ENCODE measurements around the gene S1PR5.

The S1PR5 gene

DNA sequence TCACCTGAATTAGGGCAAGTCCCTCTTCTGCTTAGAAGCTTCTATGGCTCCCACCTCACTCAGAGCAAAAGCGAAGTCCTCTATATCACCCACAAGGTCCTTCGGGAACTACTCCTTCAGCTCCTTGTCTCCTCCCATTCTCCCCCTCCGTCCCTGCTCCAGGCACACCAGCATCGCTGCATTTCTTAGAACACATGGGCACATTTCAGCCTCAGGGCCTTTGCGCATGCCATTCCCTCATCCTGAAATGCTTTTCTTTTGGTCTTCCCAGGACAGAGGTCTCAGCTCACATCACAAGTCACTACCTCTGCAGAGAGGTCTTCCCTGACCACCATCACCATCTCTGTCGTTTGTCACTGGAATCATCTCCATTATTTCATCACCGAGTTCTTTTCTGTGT lies 4.0 kb downstream of the S1PR5 start:
- DNase-seq = no peak

DNA sequence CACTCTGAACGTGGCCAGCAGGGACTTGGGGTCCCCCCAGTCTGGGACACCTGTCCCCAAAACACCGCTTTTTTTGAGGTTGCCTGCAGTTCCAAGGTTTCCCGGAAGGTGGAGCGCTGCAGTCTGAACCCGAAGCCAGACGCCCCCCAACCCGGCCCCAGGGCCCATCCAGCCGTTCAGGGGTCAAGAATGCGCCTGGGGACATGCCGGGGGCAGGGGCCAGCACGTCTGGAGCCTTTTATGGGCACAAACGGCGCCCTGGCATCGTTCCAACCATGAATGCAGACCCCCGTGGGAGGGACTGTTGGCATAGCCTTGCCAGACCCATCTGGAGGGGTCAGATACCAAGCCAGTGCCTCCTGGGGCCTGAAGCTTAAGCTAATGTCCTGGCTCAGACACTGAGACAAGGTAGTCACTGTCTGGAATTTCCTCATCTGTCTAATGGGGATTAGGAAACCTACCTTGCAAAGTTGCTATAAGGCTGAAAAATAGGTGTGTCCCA lies 6.9 kb downstream of the S1PR5 start:
- DNase-seq = no peak

DNA sequence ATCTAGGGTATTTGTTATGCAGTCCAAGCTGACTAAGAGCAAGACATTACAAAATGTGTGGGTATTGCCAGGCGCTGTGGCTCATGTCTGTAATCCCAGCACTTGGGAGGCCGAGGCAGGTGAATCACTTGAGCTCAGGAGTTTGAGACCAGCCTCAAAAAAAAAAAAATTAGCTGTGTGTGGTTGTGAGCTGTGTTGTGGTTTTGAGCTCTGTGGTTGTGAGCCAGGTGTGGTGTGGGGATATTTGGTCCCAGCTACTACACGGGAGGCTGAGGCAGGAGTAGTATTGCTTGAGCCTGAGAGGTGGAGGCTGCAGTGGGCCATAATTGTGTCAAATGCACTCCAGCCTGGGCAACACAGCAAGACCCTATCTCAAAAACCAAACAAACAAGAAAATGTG lies 8.5 kb downstream of the S1PR5 start:
- DNase-seq = no peak

DNA sequence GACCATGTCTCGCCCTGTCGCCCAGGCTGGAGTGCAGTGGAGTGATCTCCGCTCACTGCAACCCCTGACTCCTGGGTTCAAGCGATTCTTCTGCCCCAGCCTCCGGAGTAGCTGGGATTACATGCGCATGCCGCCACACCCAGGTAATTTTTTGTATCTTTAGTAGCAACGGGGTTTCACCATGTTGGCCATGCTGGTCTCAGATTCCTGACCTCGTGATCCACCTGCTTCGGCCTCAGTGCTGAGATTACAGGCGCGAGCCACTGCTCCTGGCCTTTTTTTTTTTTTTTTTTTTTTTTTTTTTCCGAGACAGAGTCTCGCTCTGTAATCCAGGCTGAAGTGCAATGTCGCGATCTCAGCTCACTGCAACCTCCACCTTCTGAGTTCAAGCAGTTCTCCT lies 9.2 kb downstream of the S1PR5 start:
- no peak for DNase-seq

DNA sequence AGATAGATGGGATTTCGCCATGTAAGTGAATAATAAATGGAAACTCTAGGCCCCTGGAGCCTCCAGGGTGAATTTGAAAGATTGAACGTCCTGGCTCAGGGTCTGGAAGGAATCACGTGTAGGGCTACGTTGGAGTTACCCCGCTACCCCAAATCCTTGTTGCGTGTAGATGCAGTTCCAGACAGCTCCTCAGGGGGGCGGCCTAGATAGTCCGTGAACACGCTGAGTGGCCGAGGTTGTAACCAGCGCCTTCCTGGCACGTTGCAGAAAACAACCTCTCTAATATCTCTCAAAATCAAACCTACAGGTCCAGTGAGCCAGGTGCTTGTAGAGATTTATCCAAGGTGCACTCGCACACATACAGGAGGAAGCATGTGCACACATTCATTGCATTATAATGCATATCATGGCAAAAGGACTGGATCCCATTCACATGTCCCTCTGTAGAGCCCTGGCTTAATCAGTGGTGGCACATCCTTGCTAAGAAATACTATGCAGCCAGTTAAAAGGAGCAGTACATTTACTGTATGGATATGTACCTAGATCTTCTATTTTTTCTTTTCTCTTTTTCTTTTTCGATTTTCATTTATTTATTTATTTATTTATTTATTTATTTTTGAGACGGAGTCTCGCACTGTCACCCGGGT lies 11.5 kb downstream of the S1PR5 start:
- DNase-seq = peak; percentile 51

DNA sequence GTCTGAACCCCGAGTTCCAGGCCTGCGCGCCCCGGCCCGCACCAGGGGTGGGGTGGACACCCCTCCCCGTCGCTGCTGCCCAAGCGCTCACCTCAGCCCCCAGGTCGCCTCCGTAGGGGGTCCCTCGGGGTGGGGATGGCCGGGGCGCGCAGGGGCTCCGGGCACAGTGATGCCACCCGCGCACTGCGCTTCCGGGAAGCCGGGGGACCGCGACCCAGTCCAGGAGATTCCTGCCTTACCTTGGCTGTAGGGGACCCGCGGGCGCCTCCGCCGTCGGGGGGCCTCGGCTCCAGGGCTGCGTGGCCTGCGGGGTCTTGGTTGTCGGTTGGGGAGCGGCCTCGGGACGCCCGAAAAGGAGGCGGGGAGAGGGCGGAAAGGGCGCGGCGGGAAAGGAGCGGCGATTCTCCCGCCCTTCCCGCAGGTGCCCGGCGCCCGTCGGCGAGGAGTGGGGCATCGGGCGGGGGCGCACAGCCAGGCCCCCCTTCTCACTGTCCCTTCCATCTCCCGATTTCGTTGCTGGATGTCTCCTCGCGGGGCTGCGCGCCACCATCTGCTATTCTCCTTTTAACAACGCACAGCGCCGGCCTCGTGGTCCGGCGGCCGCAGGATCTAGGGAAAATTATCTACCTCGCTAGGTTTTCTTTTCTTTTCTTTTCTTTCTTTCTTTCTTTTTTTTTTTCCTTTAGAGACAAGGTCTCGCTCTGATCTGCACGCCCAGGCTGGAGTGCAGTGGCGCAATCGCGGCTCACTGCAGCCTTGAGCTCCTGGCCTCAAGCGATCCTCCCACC lies 14.1 kb downstream of the S1PR5 start, which contains the start of gene KEAP1:
Gene KEAP1 (minus strand): TSS at position 355 of the 788 bp plus-strand sequence. CDS start 3,323 bp downstream, outside the sequence.
- peak; percentile 49 for DNase-seq

DNA sequence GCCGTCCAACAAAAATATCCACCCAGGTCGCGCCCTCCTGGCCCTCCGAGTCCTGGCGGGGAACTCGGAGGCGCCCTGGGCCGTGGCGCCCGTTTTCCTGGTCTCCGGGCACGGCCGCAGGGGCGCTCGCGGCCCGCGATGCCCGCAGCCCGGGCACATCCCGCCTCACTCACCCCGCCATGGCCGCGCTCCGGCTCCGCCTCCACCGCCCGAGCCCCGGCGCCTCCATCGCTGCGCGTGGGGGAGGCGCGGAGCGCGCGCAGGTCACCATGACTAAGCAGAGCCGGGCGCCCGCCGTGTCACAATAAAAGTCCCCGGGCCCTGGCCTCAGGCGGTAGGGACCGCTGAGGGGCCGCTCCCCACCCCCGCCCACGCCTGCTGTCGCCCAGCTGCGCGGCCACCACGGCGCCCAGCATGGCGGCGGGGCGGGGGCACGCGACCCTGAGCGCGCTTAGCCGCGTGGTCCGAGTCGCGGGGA lies 14.7 kb downstream of the S1PR5 start:
- peak; percentile 90 for DNase-seq

DNA sequence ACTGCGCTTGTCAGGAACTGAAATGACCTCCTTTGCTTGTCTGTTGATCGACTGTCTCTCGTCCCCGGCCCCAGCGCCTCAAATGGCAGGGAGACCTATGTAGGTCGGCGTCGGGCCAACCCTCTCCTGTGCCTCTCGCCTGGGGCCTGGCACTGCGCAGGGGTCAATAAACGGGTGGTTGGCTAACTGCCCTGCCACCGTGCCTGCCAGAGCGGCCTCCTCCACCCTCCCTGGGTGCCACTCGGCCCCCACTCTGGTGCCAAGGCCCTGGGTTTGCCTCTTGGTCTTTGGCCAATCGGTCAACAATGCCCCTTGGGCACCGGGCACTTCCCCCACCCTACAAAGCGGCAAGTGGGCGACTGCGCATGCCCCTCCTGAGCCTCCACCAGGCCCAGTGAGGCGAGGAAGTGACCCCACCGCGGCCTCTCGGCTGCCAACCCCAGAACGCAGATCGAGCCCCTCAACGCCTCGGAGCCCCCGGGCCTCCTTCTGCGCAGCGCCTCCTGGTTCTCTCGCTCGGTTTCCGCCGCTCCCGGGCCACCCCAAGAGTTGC lies 15.2 kb downstream of the S1PR5 start:
- no peak for DNase-seq

DNA sequence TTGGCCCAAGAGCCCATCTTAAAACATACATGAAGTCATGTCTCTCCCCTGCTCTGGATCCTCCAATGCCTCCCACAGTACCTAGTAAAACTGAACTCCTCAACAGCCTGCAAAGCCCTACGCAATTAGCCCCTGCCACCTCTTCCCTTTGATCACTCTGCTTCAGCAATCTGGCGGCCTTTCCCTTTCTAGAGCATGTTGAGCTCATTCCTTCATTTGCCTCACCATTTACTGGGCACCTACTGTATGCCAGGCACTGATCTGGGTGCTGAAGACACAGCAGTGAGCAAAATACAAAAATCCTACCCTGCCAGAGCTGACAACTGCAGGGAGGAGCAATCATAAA lies 17.0 kb downstream of the S1PR5 start:
- DNase-seq = no peak

DNA sequence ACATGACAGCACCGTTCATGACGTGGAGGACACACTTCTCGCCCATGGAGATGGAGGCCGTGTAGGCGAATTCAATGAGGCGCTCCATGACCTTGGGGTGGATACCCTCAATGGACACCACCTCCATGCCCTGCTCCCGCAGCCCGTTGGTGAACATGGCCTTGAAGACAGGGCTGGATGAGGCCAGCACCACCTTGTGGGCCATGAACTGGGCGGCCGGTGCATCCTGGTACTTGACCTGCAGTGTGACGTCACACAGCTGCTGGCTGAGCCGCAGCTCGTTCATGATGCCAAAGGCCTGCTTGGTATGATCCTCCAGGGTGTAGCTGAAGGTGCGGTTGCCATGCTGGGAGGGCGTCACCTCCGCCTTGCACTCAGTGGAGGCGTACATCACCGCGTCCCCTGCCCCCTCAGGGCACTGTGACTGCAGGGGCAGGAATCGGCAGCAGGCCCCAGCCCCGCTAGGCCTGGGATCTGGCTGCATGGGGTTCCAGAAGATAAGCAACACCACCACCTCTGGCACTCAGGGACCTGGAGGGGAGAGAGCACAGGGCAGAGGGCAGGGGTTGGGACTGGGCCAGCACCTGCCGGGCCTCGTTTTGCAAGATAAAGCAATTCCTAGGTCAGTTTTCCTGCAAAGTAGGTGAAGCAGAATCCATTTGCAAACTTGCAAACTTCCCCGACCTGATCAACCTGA lies 17.5 kb downstream of the S1PR5 start:
- DNase-seq = no peak

DNA sequence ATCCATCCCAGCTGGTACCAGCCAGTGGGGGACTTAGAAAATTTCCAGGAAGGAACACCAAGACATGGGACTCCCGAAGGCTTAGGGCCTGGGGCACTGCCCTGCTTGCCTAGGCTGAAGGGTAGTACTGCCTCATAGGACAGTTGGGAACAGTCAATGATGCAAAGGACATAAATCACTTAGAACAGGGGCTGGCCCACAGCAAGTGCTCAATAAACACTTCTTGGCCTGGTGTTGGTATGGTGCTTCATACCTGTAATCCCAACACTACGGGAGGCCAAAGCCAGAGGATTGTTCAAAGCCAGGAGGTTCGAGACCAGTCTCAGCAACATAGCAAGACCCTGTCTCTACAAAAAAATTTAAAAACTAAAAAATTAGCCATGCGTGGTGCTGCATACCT lies 19.9 kb downstream of the S1PR5 start:
- DNase-seq = no peak

DNA sequence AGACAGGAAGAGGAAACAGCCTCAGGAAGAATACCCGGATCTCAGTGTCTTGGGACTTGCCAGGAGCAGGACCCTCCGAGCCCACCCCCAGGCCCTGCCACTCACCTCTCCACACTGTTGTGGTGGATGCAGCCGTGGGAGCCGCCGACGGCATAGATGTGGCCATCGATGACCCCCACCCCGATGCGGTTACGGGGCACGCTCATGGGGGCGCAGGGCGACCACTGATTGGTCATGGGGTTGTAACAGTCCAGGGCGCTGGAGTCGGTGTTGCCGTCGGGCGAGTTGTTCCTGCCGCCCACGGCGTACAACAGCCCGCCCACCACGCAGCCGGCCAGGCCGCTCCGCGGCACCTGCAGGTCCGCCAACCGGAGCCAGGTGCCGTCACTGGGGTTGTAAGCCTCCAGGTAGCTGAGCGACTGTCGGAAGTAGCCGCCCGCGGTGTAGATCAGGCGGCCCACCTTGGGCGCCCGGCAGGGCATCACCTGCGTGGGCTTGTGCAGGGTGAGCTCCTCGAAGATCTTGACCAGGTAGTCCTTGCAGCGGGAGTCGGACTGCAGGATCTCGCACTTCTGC lies 25.7 kb downstream of the S1PR5 start:
- no peak for DNase-seq

DNA sequence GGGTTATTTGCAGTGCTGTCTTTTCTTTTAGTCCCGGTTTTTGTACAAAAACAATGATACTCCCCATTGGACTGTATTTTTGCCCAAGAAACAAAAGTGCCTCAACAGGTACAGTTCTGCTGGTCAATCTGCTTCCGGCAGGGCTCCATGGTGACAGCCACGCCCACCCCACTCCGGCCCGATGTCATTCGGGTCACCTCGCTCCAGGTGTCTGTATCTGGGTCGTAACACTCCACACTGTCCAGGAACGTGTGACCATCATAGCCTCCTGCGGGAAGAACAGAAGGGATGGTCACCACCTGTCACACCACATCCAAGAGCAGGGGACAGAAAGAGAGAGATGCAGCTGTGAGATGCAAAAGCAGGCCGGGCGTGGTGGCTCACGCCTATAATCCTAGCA lies 30.7 kb downstream of the S1PR5 start:
- no peak for DNase-seq

DNA sequence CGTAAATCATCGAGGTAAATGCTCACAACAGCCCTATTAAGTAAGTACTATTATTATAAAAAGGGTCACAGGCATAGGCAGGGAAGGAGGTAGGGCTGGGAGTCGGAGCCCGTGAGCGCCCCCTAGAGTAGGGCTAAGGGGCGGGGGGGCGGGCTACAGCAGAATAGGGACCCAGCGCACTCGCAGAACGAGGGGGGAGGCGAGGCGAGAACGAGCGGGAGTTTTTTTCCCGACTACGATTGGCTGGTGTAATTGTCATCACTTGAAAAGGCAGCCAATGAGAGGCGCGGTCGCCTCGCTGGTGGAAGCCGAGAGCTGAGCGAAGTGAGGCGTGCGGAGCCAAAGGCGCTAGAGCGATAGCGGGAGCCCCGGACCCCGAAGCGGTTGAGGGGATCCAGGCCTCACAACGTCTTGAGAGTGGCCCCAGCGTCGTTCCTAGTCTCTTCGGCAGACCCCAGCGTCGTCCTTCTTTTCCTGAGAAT lies 38.3 kb downstream of the S1PR5 start:
- DNase-seq = no peak

DNA sequence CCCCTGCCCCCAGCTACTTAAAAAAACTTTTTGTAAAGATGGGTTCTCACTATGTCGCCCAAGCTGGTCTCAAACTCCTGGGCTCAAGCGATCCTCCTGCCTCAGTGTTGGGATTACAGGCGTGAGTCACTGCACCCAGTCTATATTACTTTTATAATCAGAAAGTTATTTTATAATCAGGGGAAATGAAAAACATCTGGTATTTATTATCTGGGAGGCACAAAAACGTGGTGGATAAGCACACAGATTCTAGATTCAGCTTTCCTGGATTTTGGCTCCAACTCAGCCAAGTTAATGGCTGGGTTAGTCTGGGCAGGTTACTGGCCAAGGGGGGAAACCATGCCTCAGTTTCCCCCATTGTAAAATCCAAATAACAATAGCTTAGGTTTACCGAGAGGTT lies 38.8 kb downstream of the S1PR5 start:
- no peak for DNase-seq

DNA sequence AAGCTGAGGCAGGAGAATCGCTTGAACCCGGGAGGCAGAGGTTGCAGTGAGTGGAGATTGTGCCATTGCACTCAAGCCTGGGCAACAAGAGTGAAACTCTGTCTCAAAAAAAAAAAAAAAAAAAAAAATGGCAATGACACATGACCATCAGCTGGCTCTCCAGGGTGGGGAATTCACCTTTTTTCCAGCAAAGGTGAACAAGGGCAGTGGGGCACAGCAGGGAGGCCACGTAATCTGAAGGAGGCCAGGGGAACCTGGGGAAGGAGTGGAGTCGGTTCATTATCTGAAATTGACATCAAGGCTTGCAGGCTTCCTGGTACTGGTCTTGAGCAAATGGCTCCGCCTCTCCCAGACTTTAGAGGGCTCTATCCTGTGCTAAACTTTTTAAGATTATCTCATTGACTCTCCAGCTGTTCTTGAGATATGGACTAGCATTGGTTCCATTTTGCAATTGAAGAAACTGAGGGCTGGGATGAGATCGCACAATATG lies 42.2 kb downstream of the S1PR5 start:
- DNase-seq = no peak

DNA sequence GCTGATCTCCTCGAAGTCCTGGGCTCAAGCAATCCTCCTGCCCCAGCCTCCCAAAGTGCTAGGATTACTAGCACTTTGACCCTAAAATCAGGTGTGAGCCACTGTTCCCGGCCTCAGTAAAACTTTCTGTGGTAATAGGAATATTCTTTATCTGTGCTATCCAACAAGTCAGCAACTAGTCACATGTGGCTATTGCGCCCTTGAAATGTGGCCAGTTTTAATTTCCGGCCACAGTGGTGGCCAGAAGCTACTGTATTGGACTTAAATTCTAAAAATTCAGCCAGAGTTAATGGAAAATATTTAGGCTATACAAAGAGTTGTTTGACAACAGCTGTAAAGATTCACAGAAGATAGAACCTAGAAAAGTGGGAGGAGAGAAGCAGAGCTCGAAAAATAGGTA lies 44.1 kb downstream of the S1PR5 start:
- no peak for DNase-seq

DNA sequence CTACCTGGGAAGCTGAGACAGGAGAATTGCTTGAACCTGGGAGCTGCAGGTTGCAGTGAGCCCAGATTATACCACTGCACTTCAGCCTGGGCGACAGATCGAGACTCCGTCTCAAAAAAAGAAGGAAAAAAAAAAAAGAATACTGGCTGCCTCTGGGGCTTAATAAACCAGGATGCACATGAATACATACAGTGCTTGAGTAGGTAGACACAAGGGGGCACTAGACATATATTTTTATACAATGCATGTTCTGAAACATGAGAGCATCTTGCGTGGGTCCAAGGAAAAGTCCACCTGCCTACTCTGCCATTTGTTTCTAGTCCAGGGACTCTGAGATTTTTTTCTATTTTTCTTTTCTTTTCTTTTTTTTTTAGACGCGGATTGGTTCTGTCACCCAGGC lies 45.3 kb downstream of the S1PR5 start:
- DNase-seq = peak; percentile 38

DNA sequence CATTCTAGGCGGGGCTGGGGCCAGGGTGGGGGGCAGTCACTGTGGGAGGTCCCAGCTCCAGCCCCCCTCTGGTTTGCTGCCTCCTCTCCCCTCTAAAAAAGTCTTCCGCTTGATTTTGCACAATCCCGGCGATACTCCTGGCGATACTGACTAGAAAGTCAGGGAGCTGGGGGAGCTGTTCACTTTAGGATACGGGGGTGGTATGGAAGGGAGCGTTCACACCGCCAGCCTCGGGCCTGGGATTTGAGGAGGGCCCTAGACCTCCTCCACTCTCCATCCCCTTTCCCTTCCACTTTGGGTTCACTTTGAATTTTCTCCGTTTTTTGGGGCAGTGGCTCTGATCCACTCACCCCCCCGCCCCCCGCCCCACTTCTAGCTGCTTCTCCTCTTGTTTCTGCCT lies 49.1 kb downstream of the S1PR5 start:
- no peak for DNase-seq

DNA sequence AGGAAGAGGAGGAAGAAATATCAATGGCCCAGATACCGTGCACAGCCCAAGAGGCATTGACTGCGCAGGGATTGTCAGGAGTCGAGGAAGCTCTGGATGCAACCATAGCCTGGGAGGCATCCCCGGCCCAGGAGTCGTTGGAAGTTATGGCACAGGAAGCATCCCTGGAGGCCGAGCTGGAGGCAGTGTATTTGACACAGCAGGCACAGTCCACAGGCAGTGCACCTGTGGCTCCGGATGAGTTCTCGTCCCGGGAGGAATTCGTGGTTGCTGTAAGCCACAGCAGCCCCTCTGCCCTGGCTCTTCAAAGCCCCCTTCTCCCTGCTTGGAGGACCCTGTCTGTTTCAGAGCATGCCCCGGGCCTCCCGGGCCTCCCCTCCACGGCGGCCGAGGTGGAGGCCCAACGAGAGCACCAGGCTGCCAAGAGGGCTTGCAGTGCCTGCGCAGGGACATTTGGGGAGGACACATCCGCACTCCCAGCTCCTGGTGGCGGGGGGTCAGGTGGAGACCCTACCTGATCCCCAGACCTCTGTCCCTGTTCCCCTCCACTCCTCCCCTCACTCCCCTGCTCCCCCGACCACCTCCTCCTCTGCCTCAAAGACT lies 50.0 kb downstream of the S1PR5 start:
- no peak for DNase-seq

DNA sequence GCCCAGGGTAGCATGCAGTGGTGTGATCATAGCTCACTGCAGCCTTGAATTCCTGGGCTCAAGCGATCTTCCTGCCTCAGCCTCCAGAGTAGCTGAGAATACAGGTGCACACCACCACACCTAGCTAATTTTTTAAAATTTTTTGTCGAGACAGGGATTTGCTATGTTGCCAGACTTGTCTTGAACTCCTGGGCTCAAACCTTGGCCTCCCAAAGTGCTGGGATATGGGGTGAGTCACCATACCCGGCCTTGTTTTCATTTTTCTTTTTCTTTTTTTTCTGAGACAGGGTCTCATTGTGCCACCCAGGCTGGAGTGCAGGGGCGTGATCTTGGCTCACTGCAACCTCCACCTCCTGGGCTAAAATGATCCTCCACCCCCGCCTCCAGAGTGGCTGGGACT lies 52.8 kb downstream of the S1PR5 start:
- DNase-seq = no peak

Measured in KG1 (cell line).